Measurements from ENCODE around the gene SPDYE16.
"Not testable (repeated sequence)": the region's sequence is repeated elsewhere in the genome, so short reads cannot be mapped to it uniquely, and the experiment has no call there.

DNA sequence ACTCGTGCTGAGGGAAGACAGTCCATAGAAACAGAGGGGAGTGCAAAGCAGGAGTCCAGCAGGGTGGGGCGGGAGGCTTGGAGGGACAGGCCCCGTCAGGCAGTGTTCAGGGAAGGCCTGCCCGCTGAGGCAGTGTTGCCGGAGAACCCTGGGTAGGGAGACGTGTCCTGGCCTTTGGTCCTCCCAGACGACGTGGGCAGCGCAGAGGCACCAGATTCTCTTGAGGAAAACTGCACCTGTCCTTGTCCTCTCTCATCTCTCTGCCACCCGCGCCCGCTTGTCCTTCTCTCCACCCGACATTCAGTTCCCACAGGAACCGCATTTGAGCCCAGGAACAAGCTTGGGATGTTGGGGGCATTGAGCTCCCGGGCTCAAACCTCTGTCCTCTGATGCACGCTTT is 47.4 kb downstream of the SPDYE16 start:
- TF ChIP-seq, protein P1, sequence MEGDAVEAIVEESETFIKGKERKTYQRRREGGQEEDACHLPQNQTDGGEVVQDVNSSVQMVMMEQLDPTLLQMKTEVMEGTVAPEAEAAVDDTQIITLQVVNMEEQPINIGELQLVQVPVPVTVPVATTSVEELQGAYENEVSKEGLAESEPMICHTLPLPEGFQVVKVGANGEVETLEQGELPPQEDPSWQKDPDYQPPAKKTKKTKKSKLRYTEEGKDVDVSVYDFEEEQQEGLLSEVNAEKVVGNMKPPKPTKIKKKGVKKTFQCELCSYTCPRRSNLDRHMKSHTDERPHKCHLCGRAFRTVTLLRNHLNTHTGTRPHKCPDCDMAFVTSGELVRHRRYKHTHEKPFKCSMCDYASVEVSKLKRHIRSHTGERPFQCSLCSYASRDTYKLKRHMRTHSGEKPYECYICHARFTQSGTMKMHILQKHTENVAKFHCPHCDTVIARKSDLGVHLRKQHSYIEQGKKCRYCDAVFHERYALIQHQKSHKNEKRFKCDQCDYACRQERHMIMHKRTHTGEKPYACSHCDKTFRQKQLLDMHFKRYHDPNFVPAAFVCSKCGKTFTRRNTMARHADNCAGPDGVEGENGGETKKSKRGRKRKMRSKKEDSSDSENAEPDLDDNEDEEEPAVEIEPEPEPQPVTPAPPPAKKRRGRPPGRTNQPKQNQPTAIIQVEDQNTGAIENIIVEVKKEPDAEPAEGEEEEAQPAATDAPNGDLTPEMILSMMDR (conservative IDR thresholded peaks at IDR 0.05; ENCODE audit: low read depth, low read length), result not testable (repeated sequence)
- TF ChIP-seq EZH2 (IDR thresholded peaks at IDR 0.05; ENCODE audit: borderline replicate concordance, low read depth, low read length, poor library complexity, severe bottlenecking), result not testable (repeated sequence)
